ENCODE measurements around the gene FOXK2. TPM values are rescaled to one million over a fixed set of nuclear protein-coding genes. Genes with fewer than 3 reads are reported as not detected.

FOXK2 gene
- total RNA-seq, 4 donors from 2014 or later = 40.6 to 67.7 (median 61.1) TPM

DNA sequence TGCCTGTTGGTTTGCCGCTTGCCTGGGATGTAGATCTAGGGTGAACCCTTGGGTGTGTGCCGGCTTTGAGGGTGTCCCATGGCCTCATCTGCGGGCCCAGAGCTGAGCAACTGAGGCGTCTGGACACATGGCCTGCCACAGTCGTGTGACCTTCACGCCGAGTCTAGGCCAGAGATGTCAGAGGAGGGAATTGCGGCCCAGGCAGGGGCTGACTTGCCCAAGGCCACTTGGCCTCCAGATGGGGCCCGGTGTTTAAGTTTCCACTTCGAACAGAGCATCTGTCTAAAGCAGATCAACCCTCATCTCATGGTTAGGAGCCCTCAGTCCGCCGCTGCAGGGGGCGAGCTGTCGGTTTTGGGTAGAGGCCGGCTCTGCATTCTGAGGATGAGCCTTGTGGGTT is 28.0 kb upstream of the FOXK2 start:
- TF ChIP-seq, protein P1, sequence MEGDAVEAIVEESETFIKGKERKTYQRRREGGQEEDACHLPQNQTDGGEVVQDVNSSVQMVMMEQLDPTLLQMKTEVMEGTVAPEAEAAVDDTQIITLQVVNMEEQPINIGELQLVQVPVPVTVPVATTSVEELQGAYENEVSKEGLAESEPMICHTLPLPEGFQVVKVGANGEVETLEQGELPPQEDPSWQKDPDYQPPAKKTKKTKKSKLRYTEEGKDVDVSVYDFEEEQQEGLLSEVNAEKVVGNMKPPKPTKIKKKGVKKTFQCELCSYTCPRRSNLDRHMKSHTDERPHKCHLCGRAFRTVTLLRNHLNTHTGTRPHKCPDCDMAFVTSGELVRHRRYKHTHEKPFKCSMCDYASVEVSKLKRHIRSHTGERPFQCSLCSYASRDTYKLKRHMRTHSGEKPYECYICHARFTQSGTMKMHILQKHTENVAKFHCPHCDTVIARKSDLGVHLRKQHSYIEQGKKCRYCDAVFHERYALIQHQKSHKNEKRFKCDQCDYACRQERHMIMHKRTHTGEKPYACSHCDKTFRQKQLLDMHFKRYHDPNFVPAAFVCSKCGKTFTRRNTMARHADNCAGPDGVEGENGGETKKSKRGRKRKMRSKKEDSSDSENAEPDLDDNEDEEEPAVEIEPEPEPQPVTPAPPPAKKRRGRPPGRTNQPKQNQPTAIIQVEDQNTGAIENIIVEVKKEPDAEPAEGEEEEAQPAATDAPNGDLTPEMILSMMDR (IDR thresholded peaks at IDR 0.05) = no peak
- no peak for TF ChIP-seq POLR2A (IDR thresholded peaks at IDR 0.05)
- Histone ChIP-seq H3K27ac (no peak overlapping the region), H3K27me3 (no peaks in the 10 kb centered on the region), H3K9me3 (no peaks in the 10 kb centered on the region), H3K36me3 (peaks cover 0 to 28% (median 0%) of the 10 kb centered on the region in 3 donors), H3K4me1 (peaks cover 0 to 11% (median 3%) of the 10 kb centered on the region in 4 donors), H3K4me3 (no peak overlapping the region)
- DNase-seq = no peak

DNA sequence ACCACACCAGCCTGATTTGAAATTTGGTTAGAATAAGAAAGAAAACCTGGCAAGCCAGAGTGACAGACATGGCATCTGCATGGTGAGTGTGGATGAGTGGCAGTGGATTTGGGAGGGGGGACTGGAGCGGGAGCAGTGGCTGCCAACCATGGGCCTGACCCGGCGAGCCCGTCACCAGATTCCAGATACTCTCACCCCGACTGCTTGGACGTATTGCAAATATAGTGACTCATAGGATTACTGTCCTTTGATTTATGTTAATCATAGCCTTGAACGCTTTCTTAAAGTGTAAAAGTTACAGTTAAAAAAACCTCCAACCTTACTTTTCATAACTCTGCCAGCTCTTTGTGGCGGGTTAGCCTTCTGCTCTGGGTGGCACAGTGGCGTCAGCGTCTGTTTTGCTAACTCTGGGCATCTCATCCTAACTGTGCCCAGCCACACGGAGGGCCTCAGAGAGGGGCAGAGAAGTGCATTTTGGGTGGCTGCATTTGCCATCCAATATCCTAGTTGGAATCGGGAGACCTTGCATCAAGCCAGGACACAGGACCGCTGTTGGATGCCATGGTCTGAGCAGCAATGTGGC is 26.8 kb upstream of the FOXK2 start:
- Histone ChIP-seq H3K27ac (no peak overlapping the region), H3K36me3 (peaks cover 0 to 16% (median 0%) of the 10 kb centered on the region in 3 donors), H3K27me3 (no peaks in the 10 kb centered on the region), H3K4me1 (peaks cover 0 to 16% (median 6%) of the 10 kb centered on the region in 4 donors), H3K9me3 (no peaks in the 10 kb centered on the region), H3K4me3 (no peak overlapping the region)
- DNase-seq = no peak
- TF ChIP-seq POLR2A (IDR thresholded peaks at IDR 0.05) = no peak
- TF ChIP-seq, protein P1 (IDR thresholded peaks at IDR 0.05) = no peak

DNA sequence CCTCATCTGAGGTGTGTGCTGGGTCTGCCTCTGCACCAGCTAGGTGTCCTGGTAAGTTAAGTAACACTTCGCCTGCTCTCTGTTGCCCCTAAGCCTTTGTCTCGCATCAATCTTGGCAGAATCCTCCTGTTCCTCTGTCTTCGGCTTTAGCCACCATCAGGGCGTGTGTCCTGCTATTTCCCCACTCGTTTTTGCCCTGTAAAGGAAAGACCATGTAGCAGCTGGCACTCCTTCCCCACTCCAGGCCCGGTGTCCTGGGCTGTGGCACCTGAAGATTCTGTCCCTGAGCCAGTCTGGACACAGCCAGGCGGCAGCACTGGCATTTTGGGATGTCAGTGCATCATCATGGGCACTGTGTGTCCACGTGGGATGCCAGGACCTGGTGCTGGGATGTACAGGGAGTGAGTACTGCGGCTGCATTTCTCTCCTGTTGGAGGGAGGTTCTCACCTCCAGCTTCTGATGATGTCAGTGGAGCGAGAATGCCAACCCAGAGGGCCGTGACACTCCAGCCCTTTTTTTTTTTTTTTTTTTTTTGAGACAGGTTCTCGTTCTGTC is 26.2 kb upstream of the FOXK2 start:
- Histone ChIP-seq H3K27ac (no peak overlapping the region), H3K9me3 (no peaks in the 10 kb centered on the region), H3K4me1 (peaks cover 5 to 21% (median 6%) of the 10 kb centered on the region in 4 donors), H3K4me3 (no peak overlapping the region), H3K27me3 (no peaks in the 10 kb centered on the region), H3K36me3 (peaks cover 0 to 10% (median 0%) of the 10 kb centered on the region in 3 donors)
- no peak for DNase-seq
- TF ChIP-seq POLR2A (IDR thresholded peaks at IDR 0.05) = no peak
- TF ChIP-seq, protein P1 (IDR thresholded peaks at IDR 0.05) = no peak

DNA sequence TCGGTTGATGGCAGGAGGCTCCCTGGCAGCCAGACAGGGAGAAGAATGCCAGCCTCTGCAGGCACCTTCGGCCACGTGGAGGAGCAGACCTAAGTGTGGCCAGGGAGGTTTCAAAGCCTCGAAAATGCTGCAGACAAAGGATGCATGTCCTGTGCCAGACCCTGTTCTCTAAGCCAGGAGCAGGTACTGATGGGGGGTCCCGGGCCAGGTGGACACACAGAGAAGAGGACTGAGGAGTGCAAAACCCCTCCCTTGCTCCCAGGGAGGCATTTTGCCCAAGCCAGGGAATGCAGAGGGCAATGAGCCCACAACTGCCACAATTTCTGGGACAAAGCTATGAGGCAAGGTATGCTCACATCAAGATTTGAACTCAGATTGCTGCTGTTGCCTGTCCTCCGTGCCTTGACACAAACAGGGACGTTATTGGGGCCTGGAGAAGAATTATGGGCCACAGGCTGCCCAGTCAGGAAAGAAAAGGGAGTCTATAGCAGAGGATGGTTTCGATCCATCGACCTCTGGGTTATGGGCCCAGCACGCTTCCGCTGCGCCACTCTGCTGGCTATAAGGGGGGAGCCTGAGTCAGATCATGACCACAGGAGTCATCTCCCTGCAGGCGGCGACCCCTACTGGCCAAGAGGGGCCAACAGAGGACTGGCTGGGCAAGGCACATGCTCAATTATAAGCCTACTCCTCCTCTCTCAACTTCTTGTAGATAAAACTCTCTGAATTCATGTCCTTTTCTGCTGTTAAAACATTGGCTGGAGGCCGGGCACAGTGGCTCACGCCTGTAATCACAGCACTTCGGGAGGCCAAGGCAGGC is 25.1 kb upstream of the FOXK2 start:
- Histone ChIP-seq H3K4me3 (no peak overlapping the region), H3K9me3 (no peaks in the 10 kb centered on the region), H3K27me3 (no peaks in the 10 kb centered on the region), H3K4me1 (peaks cover 5 to 21% (median 6%) of the 10 kb centered on the region in 4 donors), H3K36me3 (no peaks in the 10 kb centered on the region), H3K27ac (peak overlapping the region; percentile 6 to 53 (median 29))
- DNase-seq = peak; percentile 87 to 95 (median 95)
- no peak for TF ChIP-seq POLR2A (IDR thresholded peaks at IDR 0.05)
- TF ChIP-seq, protein P1 (IDR thresholded peaks at IDR 0.05) = peak; percentile 80 to 94 (median 90)

DNA sequence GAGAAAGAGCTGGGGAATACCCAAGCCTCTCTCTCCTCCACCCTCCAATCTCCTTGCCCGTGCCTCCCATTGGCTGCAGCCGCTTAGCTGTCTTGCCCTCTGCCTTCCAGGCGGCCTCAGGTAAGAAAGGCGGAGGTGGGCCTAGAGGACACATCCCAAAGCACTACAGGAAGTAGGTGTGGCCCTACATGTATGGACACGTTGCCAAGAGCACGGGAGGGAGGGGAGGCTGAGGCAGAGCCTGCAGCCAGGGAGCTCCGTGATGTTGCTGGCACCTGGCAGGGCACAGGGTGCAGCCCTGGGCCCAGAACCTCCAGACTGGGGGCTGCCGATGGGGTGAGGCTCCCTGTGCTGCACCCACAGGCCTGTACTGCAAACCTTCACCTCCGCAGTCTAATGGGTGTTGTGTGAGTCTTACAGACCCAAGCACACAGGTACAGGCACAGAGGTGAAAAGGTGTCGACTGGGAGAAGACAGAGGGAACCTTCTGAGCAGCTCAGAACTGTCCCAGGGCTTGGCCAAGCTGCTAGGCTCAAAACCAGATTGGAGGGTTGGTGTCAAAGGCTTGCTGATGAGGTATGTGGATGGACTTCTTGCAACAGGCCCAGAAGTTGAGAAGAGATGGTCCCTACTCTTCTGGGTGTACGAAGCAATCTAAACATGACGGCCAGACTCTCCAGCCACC is 23.5 kb upstream of the FOXK2 start:
- DNase-seq = no peak
- Histone ChIP-seq H3K27ac (peak overlapping the region in 1 of 4 donors; percentile 85), H3K4me3 (no peak overlapping the region)

More for the DNA sequence above, 23.5 kb upstream of the FOXK2 start:
- H3K36me3 ChIP-seq = no peaks in the 10 kb centered on the region
- H3K27me3 ChIP-seq = no peaks in the 10 kb centered on the region
- peaks cover 5 to 21% (median 6%) of the 10 kb centered on the region in 4 donors for H3K4me1 ChIP-seq
- TF ChIP-seq, protein P1 (IDR thresholded peaks at IDR 0.05) = no peak
- no peak for TF ChIP-seq POLR2A (IDR thresholded peaks at IDR 0.05)
- H3K9me3 ChIP-seq = no peaks in the 10 kb centered on the region
